GM12872 (cell line): ENCODE measurements around the gene GALNT13.

ENCODE experiments used
- CTCF ChIP-seq: IDR thresholded peaks from 3 replicates; pipeline ENCODE4 v1.5.1; 2011; ENCODE audit warnings: low read depth, mild to moderate bottlenecking, low read length, moderate library complexity; ENCODE audit not compliant: insufficient read depth

GALNT13 gene

GRCh38 chr2:154484338-154485099, 612.8 kb downstream of the GALNT13 start:
- no peak for TF ChIP-seq CTCF

- TF ChIP-seq CTCF: no peak
Observed at GRCh38 chr2:154488801-154489200, 617.1 kb downstream of the GALNT13 start.

GRCh38 chr2:154489266-154489858, 617.6 kb downstream of the GALNT13 start:
- no peak for TF ChIP-seq CTCF

GRCh38 chr2:154490530-154490929, 618.8 kb downstream of the GALNT13 start:
- TF ChIP-seq CTCF: no peak

GRCh38 chr2:154495455-154495868, 623.7 kb downstream of the GALNT13 start:
- no peak for TF ChIP-seq CTCF

GRCh38 chr2:154497019-154497418, 625.3 kb downstream of the GALNT13 start:
- no peak for TF ChIP-seq CTCF
